ENCODE results near the gene DMRT2. TPM values are rescaled to one million over a fixed set of nuclear protein-coding genes. Genes with fewer than 3 reads are reported as not detected.

DMRT2 gene
- total RNA-seq = not detected in 2 replicates

GRCh38 chr9:1050125-1050895, at the start of gene DMRT2:
DMRT2 (plus strand) TSS chr9:1050357; CDS start chr9:1051614, 1,257 bp downstream.

Other genes with a start within 250 kb of the DMRT2 start
- not detected in 2 replicates for gene DMRT1, start 208.7 kb upstream of the DMRT2 start, total RNA-seq
- gene DMRT3, start 73.7 kb upstream of the DMRT2 start, total RNA-seq = not detected in 2 replicates